Neural progenitor cell (in vitro differentiated cells): ENCODE results near the gene LBX1. TPM values are rescaled to one million over a fixed set of nuclear protein-coding genes. Genes with fewer than 3 reads are reported as not detected.

Experiments used
- DNase-seq: peaks from one replicate; pipeline ENCODE4 v3.0.0-alpha.2; 2016; ENCODE audit warnings: low spot score
- H2AFZ ChIP-seq: fragments of 200-600 bp; sonication (generic); replicated peaks from 2 replicates; pipeline ENCODE4 v1.6.1; 2016; ENCODE audit warnings: antibody characterized with exemption
- H3F3A ChIP-seq: fragments of 200-600 bp; sonication (generic); 2 replicates; pipeline ENCODE4 v1.6.1; 2016; ENCODE audit warnings: antibody characterized with exemption, low read depth
- H3K27ac ChIP-seq: fragments of 200-600 bp; sonication (generic); 2 replicates; pipeline ENCODE4 v1.5.1; 2016; ENCODE audit warnings: mild to moderate bottlenecking
- H3K27me3 ChIP-seq: fragments of 200-600 bp; sonication (generic); 2 replicates; pipeline ENCODE4 v1.6.1; 2016; ENCODE audit warnings: mild to moderate bottlenecking, moderate library complexity
- H3K36me3 ChIP-seq: fragments of 200-600 bp; sonication (generic); 2 replicates; pipeline ENCODE4 v1.5.1; 2016
- H3K4me1 ChIP-seq: fragments of 200-600 bp; sonication (generic); 2 replicates; pipeline ENCODE4 v1.6.1; 2016; ENCODE audit warnings: mixed run types
- H3K4me2 ChIP-seq: fragments of 200-600 bp; sonication (generic); 2 replicates; pipeline ENCODE4 v1.6.1; 2016
- H3K4me3 ChIP-seq: fragments of 200-600 bp; sonication (generic); 2 replicates; pipeline ENCODE4 v1.5.1; 2016
- H3K79me2 ChIP-seq: fragments of 200-600 bp; sonication (generic); 2 replicates; pipeline ENCODE4 v1.6.1; 2016; ENCODE audit warnings: low read depth
- H3K9ac ChIP-seq: fragments of 200-600 bp; sonication (generic); 2 replicates; pipeline ENCODE4 v1.6.1; 2016
- H3K9me3 ChIP-seq: fragments of 200-600 bp; sonication (generic); 2 replicates; pipeline ENCODE4 v1.5.1; 2016; ENCODE audit warnings: low read depth
- H4K20me1 ChIP-seq: fragments of 200-600 bp; sonication (generic); 2 replicates; pipeline ENCODE4 v1.6.1; 2016; ENCODE audit warnings: low read depth
- H3K27ac Mint-ChIP-seq: 3 replicates; pipeline ENCODE4 v1.8.0; 2021; ENCODE audit warnings: mixed read lengths
- H3K27me3 Mint-ChIP-seq: 2 replicates; pipeline ENCODE4 v1.8.0; 2022; ENCODE audit warnings: low read depth, mild to moderate bottlenecking, inconsistent platforms, moderate library complexity, mixed read lengths; ENCODE audit not compliant: insufficient read depth
- H3K36me3 Mint-ChIP-seq: 3 replicates; pipeline ENCODE4 v1.8.0; 2021; ENCODE audit warnings: mixed read lengths
- H3K4me1 Mint-ChIP-seq: 3 replicates; pipeline ENCODE4 v1.8.0; 2021; ENCODE audit warnings: mixed read lengths
- H3K4me3 Mint-ChIP-seq: 3 replicates; pipeline ENCODE4 v1.8.0; 2021; ENCODE audit warnings: mild to moderate bottlenecking, moderate library complexity, mixed read lengths
- H3K9me3 Mint-ChIP-seq: 3 replicates; pipeline ENCODE4 v1.8.0; 2020; ENCODE audit warnings: mixed read lengths
- EZH2 ChIP-seq: fragments of 200-600 bp; sonication (generic); IDR thresholded peaks from 2 replicates; pipeline ENCODE4 v1.6.1; 2017; ENCODE audit warnings: antibody characterized with exemption, mild to moderate bottlenecking, moderate library complexity
- EZH2phosphoT487 ChIP-seq: fragments of 200-600 bp; sonication (generic); IDR thresholded peaks from 2 replicates; pipeline ENCODE4 v1.6.1; 2017; ENCODE audit warnings: antibody characterized with exemption
- total RNA-seq: library from RNA; depleted of rRNA; stranded (reverse); fragments of >200 nt; gene quantifications from 2 replicates; pipeline ENCODE4 v1.2.3, GENCODE V29; 2015; ENCODE audit warnings: low replicate concordance
- TF ChIP-seq, protein P1 (sequence below): fragments of 200-600 bp; sonication (generic); IDR thresholded peaks from 2 replicates; pipeline ENCODE4 v1.5.1; 2017; ENCODE audit warnings: antibody characterized with exemption, mild to moderate bottlenecking

LBX1 gene
- total RNA-seq, 1 donor from 2014 or later = not detected

DNA sequence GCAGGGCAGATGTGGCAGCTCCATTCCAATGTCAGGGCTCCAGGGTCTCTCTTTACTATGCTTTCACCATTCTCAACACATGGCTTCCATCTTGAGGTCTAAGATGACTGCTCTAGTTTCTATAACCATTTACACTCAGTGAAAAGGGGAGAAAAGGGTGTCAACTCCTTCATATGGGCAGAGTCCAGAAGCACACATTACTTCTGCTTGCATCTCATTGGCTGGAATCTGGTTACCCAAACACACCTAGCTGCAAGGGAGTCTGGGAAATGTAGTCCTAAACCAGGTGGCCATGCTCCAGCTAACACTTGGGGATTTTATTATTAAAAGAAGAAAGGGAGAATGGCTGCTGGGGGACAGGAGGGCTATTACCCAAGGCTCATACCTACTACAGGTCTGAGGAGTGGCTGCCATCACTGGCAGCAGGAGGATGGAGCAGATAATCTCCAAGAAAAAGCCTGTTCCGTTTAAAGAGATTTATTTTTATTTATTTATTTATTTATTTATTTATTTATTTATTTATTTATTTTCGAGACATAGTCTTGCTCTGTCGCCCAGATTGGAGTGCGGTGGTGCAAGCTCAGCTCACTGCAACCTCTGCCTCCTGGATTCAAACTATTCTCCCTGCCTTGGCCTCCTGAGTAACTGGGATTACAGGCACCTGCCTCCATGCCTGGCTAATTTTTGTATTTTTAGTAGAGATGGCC lies 29.1 kb upstream of the LBX1 start:
- H3K4me2 ChIP-seq = no peak overlapping the region
- H3K9me3 Mint-ChIP-seq = peaks cover 9% of the 10 kb centered on the region
- no peak overlapping the region for H3K4me3 ChIP-seq
- no peaks in the 10 kb centered on the region for H3K36me3 ChIP-seq
- H3K9me3 ChIP-seq = no peaks in the 10 kb centered on the region
- TF ChIP-seq EZH2 (no peak), EZH2phosphoT487 (no peak)
- TF ChIP-seq, protein P1, sequence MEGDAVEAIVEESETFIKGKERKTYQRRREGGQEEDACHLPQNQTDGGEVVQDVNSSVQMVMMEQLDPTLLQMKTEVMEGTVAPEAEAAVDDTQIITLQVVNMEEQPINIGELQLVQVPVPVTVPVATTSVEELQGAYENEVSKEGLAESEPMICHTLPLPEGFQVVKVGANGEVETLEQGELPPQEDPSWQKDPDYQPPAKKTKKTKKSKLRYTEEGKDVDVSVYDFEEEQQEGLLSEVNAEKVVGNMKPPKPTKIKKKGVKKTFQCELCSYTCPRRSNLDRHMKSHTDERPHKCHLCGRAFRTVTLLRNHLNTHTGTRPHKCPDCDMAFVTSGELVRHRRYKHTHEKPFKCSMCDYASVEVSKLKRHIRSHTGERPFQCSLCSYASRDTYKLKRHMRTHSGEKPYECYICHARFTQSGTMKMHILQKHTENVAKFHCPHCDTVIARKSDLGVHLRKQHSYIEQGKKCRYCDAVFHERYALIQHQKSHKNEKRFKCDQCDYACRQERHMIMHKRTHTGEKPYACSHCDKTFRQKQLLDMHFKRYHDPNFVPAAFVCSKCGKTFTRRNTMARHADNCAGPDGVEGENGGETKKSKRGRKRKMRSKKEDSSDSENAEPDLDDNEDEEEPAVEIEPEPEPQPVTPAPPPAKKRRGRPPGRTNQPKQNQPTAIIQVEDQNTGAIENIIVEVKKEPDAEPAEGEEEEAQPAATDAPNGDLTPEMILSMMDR = no peak
- peaks cover 29% of the 10 kb centered on the region for H3K4me1 ChIP-seq
- peaks cover 16% of the 10 kb centered on the region for H4K20me1 ChIP-seq
- peaks cover 26% of the 10 kb centered on the region for H3K27me3 Mint-ChIP-seq
- no peak overlapping the region for H3K4me3 Mint-ChIP-seq
- peaks cover 36% of the 10 kb centered on the region for H3K4me1 Mint-ChIP-seq
- no peaks in the 10 kb centered on the region for H3K79me2 ChIP-seq
- no peak overlapping the region for H3K9ac ChIP-seq
- H2AFZ ChIP-seq = no peak overlapping the region
- no peak for DNase-seq
- H3K27ac ChIP-seq = no peak overlapping the region
- no peak overlapping the region for H3K27ac Mint-ChIP-seq
- peaks cover 17% of the 10 kb centered on the region for H3F3A ChIP-seq
- no peaks in the 10 kb centered on the region for H3K36me3 Mint-ChIP-seq
- peaks cover 86% of the 10 kb centered on the region for H3K27me3 ChIP-seq

- Histone ChIP-seq H4K20me1 (peaks cover 8% of the 10 kb centered on the region), H3K27ac (no peak overlapping the region), H3K4me2 (no peak overlapping the region), H3K9ac (no peak overlapping the region), H3K9me3 (no peaks in the 10 kb centered on the region), H3K36me3 (no peaks in the 10 kb centered on the region), H3K79me2 (no peaks in the 10 kb centered on the region), H3K27me3 (peaks cover 82% of the 10 kb centered on the region), H3K4me1 (peaks cover 21% of the 10 kb centered on the region), H2AFZ (no peak overlapping the region), H3F3A (peaks cover 12% of the 10 kb centered on the region), H3K4me3 (no peak overlapping the region)
- TF ChIP-seq, protein P1 = no peak
- no peak for TF ChIP-seq EZH2phosphoT487
- TF ChIP-seq EZH2 = no peak
- peaks cover 27% of the 10 kb centered on the region for H3K4me1 Mint-ChIP-seq
- no peaks in the 10 kb centered on the region for H3K36me3 Mint-ChIP-seq
- H3K4me3 Mint-ChIP-seq = no peak overlapping the region
- H3K9me3 Mint-ChIP-seq = peaks cover 9% of the 10 kb centered on the region
- no peak for DNase-seq
- no peak overlapping the region for H3K27ac Mint-ChIP-seq
- peaks cover 27% of the 10 kb centered on the region for H3K27me3 Mint-ChIP-seq
Measured at GRCh38 chr10:101257491-101257890, 28.2 kb upstream of the LBX1 start.

GRCh38 chr10:101257084-101257483 lies 27.8 kb upstream of the LBX1 start:
- peaks cover 12% of the 10 kb centered on the region for H3F3A ChIP-seq
- H3K4me3 ChIP-seq = no peak overlapping the region
- TF ChIP-seq EZH2phosphoT487 (no peak), EZH2 (no peak)
- TF ChIP-seq, protein P1 = no peak
- peaks cover 5% of the 10 kb centered on the region for H4K20me1 ChIP-seq
- H3K4me2 ChIP-seq = no peak overlapping the region
- peaks cover 21% of the 10 kb centered on the region for H3K4me1 ChIP-seq
- no peak overlapping the region for H3K27ac Mint-ChIP-seq
- peaks cover 23% of the 10 kb centered on the region for H3K4me1 Mint-ChIP-seq
- peaks cover 78% of the 10 kb centered on the region for H3K27me3 ChIP-seq
- H3K36me3 ChIP-seq = no peaks in the 10 kb centered on the region
- H3K27ac ChIP-seq = no peak overlapping the region
- H3K9me3 Mint-ChIP-seq = peaks cover 9% of the 10 kb centered on the region
- no peak overlapping the region for H2AFZ ChIP-seq
- no peak for DNase-seq
- no peaks in the 10 kb centered on the region for H3K36me3 Mint-ChIP-seq
- peaks cover 27% of the 10 kb centered on the region for H3K27me3 Mint-ChIP-seq
- no peak overlapping the region for H3K9ac ChIP-seq
- no peak overlapping the region for H3K4me3 Mint-ChIP-seq
- H3K9me3 ChIP-seq = no peaks in the 10 kb centered on the region
- H3K79me2 ChIP-seq = no peaks in the 10 kb centered on the region
